ENCODE measurements around the gene ADGRV1.

DNA sequence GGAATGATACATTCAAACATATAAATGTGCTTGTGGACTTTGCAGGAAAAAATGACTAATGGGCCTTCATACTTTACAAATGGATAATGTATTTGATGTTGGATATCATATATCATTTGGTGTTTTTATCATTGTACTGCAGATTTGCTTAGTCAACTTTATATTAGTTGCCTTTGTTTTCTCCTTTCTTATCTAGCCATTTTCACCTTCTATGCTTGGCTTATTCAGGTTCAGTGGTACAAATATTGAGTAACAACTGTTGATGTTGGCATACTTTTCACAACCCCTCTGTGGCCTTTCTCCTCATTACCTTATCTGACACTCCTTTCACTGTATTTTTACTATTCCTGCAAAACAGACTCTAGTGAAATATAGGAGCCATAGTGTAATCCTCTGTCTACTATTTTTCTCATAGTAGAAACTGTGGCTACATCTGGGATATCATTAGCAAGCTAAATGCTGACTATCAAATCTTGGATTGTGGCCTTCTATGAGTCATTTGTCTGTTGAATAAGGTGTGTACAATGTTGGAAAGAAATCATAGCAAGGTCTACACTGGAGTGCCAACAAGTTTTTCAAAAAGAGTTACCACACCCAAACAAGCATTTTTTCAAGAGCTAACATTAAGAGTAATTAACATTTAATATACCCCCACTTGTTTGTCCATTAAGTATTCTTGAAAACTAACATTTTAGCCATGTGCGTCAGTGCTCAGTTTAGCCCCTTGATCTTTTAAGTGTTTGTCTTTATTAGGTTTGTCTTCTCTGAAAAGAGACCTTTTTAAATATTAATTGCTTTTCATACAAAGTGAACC is 330.1 kb downstream of the ADGRV1 start:
- TF ChIP-seq, protein P1, sequence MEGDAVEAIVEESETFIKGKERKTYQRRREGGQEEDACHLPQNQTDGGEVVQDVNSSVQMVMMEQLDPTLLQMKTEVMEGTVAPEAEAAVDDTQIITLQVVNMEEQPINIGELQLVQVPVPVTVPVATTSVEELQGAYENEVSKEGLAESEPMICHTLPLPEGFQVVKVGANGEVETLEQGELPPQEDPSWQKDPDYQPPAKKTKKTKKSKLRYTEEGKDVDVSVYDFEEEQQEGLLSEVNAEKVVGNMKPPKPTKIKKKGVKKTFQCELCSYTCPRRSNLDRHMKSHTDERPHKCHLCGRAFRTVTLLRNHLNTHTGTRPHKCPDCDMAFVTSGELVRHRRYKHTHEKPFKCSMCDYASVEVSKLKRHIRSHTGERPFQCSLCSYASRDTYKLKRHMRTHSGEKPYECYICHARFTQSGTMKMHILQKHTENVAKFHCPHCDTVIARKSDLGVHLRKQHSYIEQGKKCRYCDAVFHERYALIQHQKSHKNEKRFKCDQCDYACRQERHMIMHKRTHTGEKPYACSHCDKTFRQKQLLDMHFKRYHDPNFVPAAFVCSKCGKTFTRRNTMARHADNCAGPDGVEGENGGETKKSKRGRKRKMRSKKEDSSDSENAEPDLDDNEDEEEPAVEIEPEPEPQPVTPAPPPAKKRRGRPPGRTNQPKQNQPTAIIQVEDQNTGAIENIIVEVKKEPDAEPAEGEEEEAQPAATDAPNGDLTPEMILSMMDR (IDR thresholded peaks at IDR 0.05; ENCODE audit: insufficient read depth, low read depth, low read length), result no peak
- TF ChIP-seq EZH2 (IDR thresholded peaks at IDR 0.05; ENCODE audit: insufficient read depth, low read length), result no peak
